Prostate gland (tissue), 2 donors: ENCODE results near the gene SERPINA10. TPM values are rescaled to one million over a fixed set of nuclear protein-coding genes. Genes with fewer than 3 reads are reported as not detected.

Experiments
- DNase-seq: peaks from one replicate; pipeline ENCODE4 v3.0.0-alpha.2; 2019; ENCODE audit warnings: low spot score
- H3K27ac ChIP-seq, 2 donors: fragments of 200-600 bp; sonication (generic); 2 replicates each; pipeline ENCODE4 v1.5.1; 2017 to 2019
- H3K27me3 ChIP-seq: fragments of 200-600 bp; sonication (generic); replicated peaks from 2 replicates; pipeline ENCODE4 v1.5.1; 2019; ENCODE audit not compliant: insufficient read depth
- H3K36me3 ChIP-seq, 2 donors: fragments of 200-600 bp; sonication (generic); 1 replicate in 1 of 2; 2 replicates in 1 of 2; pipeline versions ENCODE4 v1.5.1 to v1.8.1; 2017 to 2019
- H3K4me1 ChIP-seq: fragments of 200-600 bp; sonication (generic); replicated peaks from 2 replicates; pipeline ENCODE4 v1.5.1; 2019
- H3K4me3 ChIP-seq, 2 donors: fragments of 200-600 bp; sonication (generic); 2 replicates each; pipeline ENCODE4 v1.5.1; 2017 to 2019
- H3K9me3 ChIP-seq: fragments of 200-600 bp; sonication (generic); 2 replicates; pipeline ENCODE4 v1.5.1; 2017
- CTCF ChIP-seq, 4 experiments: fragments of 200-600 bp in 2 of 4; fragments of 450-650 bp in 2 of 4; sonication (generic) in 2 of 4; IDR thresholded peaks; 1 replicate in 3 of 4; 2 replicates in 1 of 4; pipeline ENCODE4 v1.5.1; 2016 to 2019; ENCODE audit warnings: antibody characterized with exemption in 4 of 4, mild to moderate bottlenecking in 2 of 4, moderate library complexity in 2 of 4
- POLR2A ChIP-seq: fragments of 450-650 bp; IDR thresholded peaks from one replicate; pipeline ENCODE4 v1.6.1; 2016; ENCODE audit warnings: antibody characterized with exemption, mild to moderate bottlenecking
- POLR2AphosphoS5 ChIP-seq: sonication (generic); formaldehyde crosslinking; IDR thresholded peaks from one replicate; pipeline ENCODE4 v1.6.1; 2017; ENCODE audit warnings: antibody characterized with exemption
- WGBS: methylation state at CpG from one replicate; pipeline ENCODE4 v1.1.5; 2018; 5-methylcytosine and 5-hydroxymethylcytosine counted together
- intact Hi-C: fragments of 100-400 bp; cut with DNase I; formaldehyde crosslinking; loops from one replicate; pipeline ENCODE4 v1.14.2; 2022
- total RNA-seq, 2 donors: library from RNA; depleted of rRNA; stranded (reverse); fragments of >200 nt; gene quantifications; one replicate each; pipeline ENCODE4 v1.1.0, GENCODE V29; 2016

Gene SERPINA10, protein sequence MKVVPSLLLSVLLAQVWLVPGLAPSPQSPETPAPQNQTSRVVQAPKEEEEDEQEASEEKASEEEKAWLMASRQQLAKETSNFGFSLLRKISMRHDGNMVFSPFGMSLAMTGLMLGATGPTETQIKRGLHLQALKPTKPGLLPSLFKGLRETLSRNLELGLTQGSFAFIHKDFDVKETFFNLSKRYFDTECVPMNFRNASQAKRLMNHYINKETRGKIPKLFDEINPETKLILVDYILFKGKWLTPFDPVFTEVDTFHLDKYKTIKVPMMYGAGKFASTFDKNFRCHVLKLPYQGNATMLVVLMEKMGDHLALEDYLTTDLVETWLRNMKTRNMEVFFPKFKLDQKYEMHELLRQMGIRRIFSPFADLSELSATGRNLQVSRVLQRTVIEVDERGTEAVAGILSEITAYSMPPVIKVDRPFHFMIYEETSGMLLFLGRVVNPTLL
- total RNA-seq, result not detected

DNA sequence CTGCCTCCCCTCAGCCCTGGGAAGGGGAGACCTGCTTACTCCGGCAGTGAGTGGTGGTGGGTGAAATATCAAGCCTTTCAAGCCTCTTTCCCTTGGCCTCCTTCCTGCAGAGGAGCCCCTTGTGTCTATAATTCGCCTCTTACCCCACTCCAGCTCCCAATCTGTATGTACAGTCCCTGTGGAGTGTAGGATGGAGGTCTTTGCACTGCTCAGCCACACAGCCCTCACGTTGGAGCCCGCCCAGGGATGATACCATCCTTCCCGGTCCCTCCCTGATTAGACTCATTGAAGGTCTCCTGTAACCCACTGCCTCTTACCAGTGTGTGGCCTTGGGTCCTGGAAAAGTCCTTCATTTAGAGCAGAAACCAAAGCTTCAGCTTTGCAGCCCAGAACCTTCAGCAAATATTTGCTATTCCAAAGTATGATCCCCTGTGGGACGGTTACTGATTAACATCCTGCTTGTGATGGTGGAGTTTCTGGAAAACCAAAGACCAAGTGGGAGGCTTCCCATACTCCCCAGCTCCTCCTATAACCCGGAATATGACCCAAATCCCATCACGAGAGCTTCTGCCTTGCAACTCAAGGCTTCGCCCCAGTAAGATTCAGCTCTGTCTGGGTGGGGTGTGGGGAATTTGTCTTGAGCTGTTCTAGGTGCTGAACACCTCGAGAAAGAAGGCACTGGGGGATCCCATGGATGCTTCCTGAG is at the start of gene SERPINA10:
Gene SERPINA10 (minus strand): TSS at position 397 of the 706 bp plus-strand sequence. CDS start 2,675 bp downstream, outside the sequence.
- 64% methylated on average over 10 of the region's 10 CpGs for WGBS

DNA sequence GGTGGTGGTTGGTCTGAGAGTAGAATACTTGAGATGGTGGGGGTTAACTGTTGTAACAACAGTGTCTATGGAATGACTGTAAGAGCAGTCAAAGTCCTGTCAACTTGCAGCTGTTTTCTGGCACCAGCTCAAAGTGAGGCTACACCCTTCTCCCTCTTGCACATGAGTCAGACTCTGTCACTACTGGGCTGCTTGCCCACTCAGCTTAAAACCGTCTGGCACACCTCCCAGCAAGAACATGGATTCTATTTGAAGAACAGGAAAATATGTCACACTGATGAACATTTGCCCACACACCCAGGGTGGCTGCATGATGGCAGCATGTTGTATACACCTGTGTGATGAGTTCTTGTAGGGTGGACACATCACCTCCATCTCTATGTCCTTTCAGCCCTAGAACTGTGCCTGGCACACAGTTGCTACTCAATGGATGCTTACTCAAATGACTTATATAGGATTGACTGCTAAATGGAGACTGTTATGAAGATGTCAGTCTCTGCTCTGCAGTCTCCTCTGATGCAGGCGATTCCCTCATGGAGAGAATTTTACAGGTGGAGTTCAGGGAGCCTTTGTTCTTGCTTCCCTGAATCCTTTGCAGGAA is 49.4 kb upstream of the SERPINA10 start:
- Histone ChIP-seq H3K27ac (no peak overlapping the region), H3K36me3 (no peaks in the 10 kb centered on the region), H3K4me3 (no peak overlapping the region), H3K27me3 (peaks cover 3% of the 10 kb centered on the region), H3K9me3 (no peaks in the 10 kb centered on the region), H3K4me1 (no peaks in the 10 kb centered on the region)
- WGBS, result 27% methylated on average over 2 of the region's 2 CpGs
- intact Hi-C loops, result no loop called here
- no peak for TF ChIP-seq CTCF (IDR thresholded peaks at IDR 0.05)
- no peak for TF ChIP-seq POLR2A
- TF ChIP-seq POLR2AphosphoS5, result peak; percentile 82
- peak; percentile 93 for DNase-seq

More for the DNA sequence above, at the start of gene SERPINA10:
- TF ChIP-seq POLR2AphosphoS5 (no peak), CTCF (IDR thresholded peaks at IDR 0.05) (no peak), POLR2A (no peak)
- H3K4me3 ChIP-seq, result no peak within 1 kb of the TSS
- no peak within 1 kb of the TSS for H3K27ac ChIP-seq
- no peaks in the 10 kb centered on the region for H3K4me1 ChIP-seq
- intact Hi-C loops, result no loop called here
- no peaks in the 10 kb centered on the region for H3K36me3 ChIP-seq
- H3K27me3 ChIP-seq, result peaks cover 2% of the 10 kb centered on the region
- no peaks in the 10 kb centered on the region for H3K9me3 ChIP-seq
- no peak for DNase-seq

- H3K4me1 ChIP-seq, result no peaks in the 10 kb centered on the region
These were observed 48.7 kb upstream of the SERPINA10 start for GRCh38 chr14:94341656-94342333.

DNA sequence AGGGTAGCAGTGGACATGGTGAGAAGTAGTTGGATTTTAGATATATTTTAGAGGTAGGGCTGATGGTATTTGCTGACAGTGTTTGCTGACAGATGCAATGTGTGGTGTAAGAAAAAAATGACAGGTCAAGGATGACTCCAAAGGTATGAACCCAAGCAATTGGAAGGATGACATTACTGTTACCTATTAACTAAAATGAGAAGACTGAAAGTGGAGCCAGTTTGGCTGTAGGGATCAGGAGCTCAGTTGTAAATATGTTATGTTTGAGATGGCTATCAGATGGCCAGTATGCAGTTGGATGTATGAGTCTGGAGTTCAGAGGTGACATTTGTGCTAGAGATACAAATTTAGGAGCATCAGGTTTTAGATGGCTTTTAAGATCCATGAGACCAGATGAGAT is 47.5 kb upstream of the SERPINA10 start:
- Histone ChIP-seq H3K4me3 (no peak overlapping the region), H3K27ac (no peak overlapping the region), H3K9me3 (no peaks in the 10 kb centered on the region), H3K4me1 (no peaks in the 10 kb centered on the region), H3K36me3 (no peaks in the 10 kb centered on the region), H3K27me3 (peaks cover 6% of the 10 kb centered on the region)
- intact Hi-C loops, result no loop called here
- no peak for DNase-seq
- TF ChIP-seq POLR2A (no peak), CTCF (IDR thresholded peaks at IDR 0.05) (no peak), POLR2AphosphoS5 (no peak)

More at GRCh38 chr14:94341656-94342333, 48.7 kb upstream of the SERPINA10 start:
- TF ChIP-seq CTCF (IDR thresholded peaks at IDR 0.05) (no peak), POLR2A (no peak), POLR2AphosphoS5 (no peak)
- intact Hi-C loops, result no loop called here
- peaks cover 6% of the 10 kb centered on the region for H3K27me3 ChIP-seq
- H3K36me3 ChIP-seq, result no peaks in the 10 kb centered on the region
- H3K4me3 ChIP-seq, result no peak overlapping the region
- no peak overlapping the region for H3K27ac ChIP-seq
- WGBS, result 56% methylated on average over 5 of the region's 5 CpGs
- DNase-seq, result no peak
- no peaks in the 10 kb centered on the region for H3K9me3 ChIP-seq
